IMR-90 (cell line): Measurements from ENCODE around the gene UST. TPM values are rescaled to one million over a fixed set of nuclear protein-coding genes. Genes with fewer than 3 reads are reported as not detected.

ENCODE experiments used
- ATAC-seq: fragments of 200-7000 bp; cut with Tn5 transposase; 2 replicates; pipeline ENCODE4 v1.9.1; 2020; ENCODE audit warnings: low read depth, mild to moderate bottlenecking, moderate library complexity
- BruUV-seq: library from RNA; stranded (reverse); fragments of 400-500 nt; replicated peaks from 2 replicates; lab custom pipeline; 2021; lab: Mats Ljungman, UMichigan
- CTCF ChIA-PET: fragments of 300-600 bp; formaldehyde crosslinking; extraction: SDS; loops from one replicate; lab custom pipeline; 2021; ENCODE audit warnings: antibody characterized with exemption; lab: Yijun Ruan, JAX
- POLR2A ChIA-PET: fragments of 300-600 bp; sonication (Branson Sonifier 250); formaldehyde crosslinking; loops from one replicate; lab custom pipeline; 2022; ENCODE audit warnings: antibody characterized with exemption; ENCODE audit not compliant: unreplicated experiment; lab: Charles Lee
- DNase-seq: peaks from one replicate; pipeline ENCODE4 v3.0.0; 2013
- H2AFZ ChIP-seq: replicated peaks from 2 replicates; pipeline ENCODE3; 2013; ENCODE audit warnings: low read length, mild to moderate bottlenecking; ENCODE audit not compliant: poor library complexity
- H2AK5ac ChIP-seq: 2 replicates; pipeline ENCODE4 v1.6.1; 2013; ENCODE audit warnings: low read depth, low read length, inconsistent platforms
- H2AK9ac ChIP-seq: replicated peaks from 2 replicates; pipeline ENCODE3; 2013; ENCODE audit warnings: mild to moderate bottlenecking, low read depth, low read length, moderate library complexity; ENCODE audit not compliant: poor library complexity
- H2BK120ac ChIP-seq: 2 replicates; pipeline ENCODE4 v1.6.1; 2013; ENCODE audit warnings: low read depth, low read length, inconsistent platforms
- H2BK15ac ChIP-seq: 3 replicates; pipeline ENCODE4 v1.6.1; 2013; ENCODE audit warnings: low read depth, low read length, inconsistent platforms
- H2BK20ac ChIP-seq: 2 replicates; pipeline ENCODE4 v1.6.1; 2013; ENCODE audit warnings: low read depth, mild to moderate bottlenecking, inconsistent platforms, low read length, moderate library complexity
- H2BK5ac ChIP-seq: 2 replicates; pipeline ENCODE4 v1.6.1; 2013; ENCODE audit warnings: mild to moderate bottlenecking, low read depth, low read length, inconsistent platforms; ENCODE audit not compliant: poor library complexity, severe bottlenecking
- H3K14ac ChIP-seq: replicated peaks from 2 replicates; pipeline ENCODE4 v1.6.1; 2013; ENCODE audit warnings: low read depth, low read length, inconsistent platforms
- H3K18ac ChIP-seq: 2 replicates; pipeline ENCODE4 v1.6.1; 2013; ENCODE audit warnings: low read depth, low read length, control low read depth
- H3K23ac ChIP-seq: 2 replicates; pipeline ENCODE4 v1.6.1; 2013; ENCODE audit warnings: low read depth, low read length, inconsistent platforms
- H3K27ac ChIP-seq: 2 replicates; pipeline ENCODE4 v1.5.1; 2013; ENCODE audit warnings: mild to moderate bottlenecking, control low read depth, low read length; ENCODE audit not compliant: insufficient read depth
- H3K27me3 ChIP-seq: 2 replicates; pipeline ENCODE4 v1.6.1; 2013; ENCODE audit warnings: low read length; ENCODE audit not compliant: control insufficient read depth, insufficient read depth
- H3K36me3 ChIP-seq: 2 replicates; pipeline ENCODE4 v1.6.1; 2013; ENCODE audit warnings: low read length, mixed read lengths; ENCODE audit not compliant: control insufficient read depth, insufficient read depth
- H3K4ac ChIP-seq: 2 replicates; pipeline ENCODE4 v1.6.1; 2013; ENCODE audit warnings: low read depth, low read length, inconsistent platforms
- H3K4me1 ChIP-seq: 2 replicates; pipeline ENCODE4 v1.6.1; 2013; ENCODE audit warnings: low read length, mixed read lengths; ENCODE audit not compliant: control insufficient read depth, insufficient read depth
- H3K4me2 ChIP-seq: 2 replicates; pipeline ENCODE4 v1.6.1; 2013; ENCODE audit warnings: low read depth, mild to moderate bottlenecking, control low read depth, low read length, moderate library complexity
- H3K4me3 ChIP-seq: 2 replicates; pipeline ENCODE4 v1.5.1; 2013; ENCODE audit warnings: low read depth, mild to moderate bottlenecking, control low read depth, low read length, moderate library complexity; ENCODE audit not compliant: insufficient read depth
- H3K56ac ChIP-seq: 2 replicates; pipeline ENCODE4 v1.6.1; 2013; ENCODE audit warnings: low read length, inconsistent platforms; ENCODE audit not compliant: insufficient read depth; ENCODE audit errors: extremely low read depth
- H3K79me1 ChIP-seq, 2 experiments: 2 replicates each; pipeline ENCODE4 v1.6.1; 2013; ENCODE audit warnings: low read length in 2 of 2, inconsistent platforms in 1 of 2, low read depth in 1 of 2
- H3K9ac ChIP-seq: 2 replicates; pipeline ENCODE4 v1.6.1; 2013; ENCODE audit warnings: low read depth, low read length, control low read depth
- H3K9me1 ChIP-seq: 2 replicates; pipeline ENCODE4 v1.6.1; 2013; ENCODE audit warnings: low read length, inconsistent platforms; ENCODE audit not compliant: insufficient read depth
- H3K9me3 ChIP-seq: 2 replicates; pipeline ENCODE4 v1.6.1; 2013; ENCODE audit warnings: low read length; ENCODE audit not compliant: control insufficient read depth, insufficient read depth
- H4K20me1 ChIP-seq: 2 replicates; pipeline ENCODE4 v1.6.1; 2013; ENCODE audit warnings: low read length, inconsistent platforms; ENCODE audit not compliant: insufficient read depth
- H4K5ac ChIP-seq: 2 replicates; pipeline ENCODE4 v1.6.1; 2013; ENCODE audit warnings: mild to moderate bottlenecking, low read depth, low read length, control low read depth
- H4K8ac ChIP-seq, 2 experiments: 2 replicates each; pipeline ENCODE4 v1.6.1; 2013; ENCODE audit warnings: low read depth in 2 of 2, low read length in 2 of 2, control low read depth in 1 of 2, inconsistent platforms in 1 of 2
- H4K91ac ChIP-seq: 2 replicates; pipeline ENCODE4 v1.6.1; 2013; ENCODE audit warnings: low read depth, low read length, inconsistent platforms; ENCODE audit not compliant: insufficient read depth
- MAZ ChIP-seq: IDR thresholded peaks from 2 replicates; pipeline ENCODE4 v1.6.1; 2012; ENCODE audit warnings: low read depth, mild to moderate bottlenecking, low read length, improper control_type of control experiment, moderate library complexity, borderline replicate concordance
- RFX5 ChIP-seq: IDR thresholded peaks from 2 replicates; pipeline ENCODE4 v1.8.0; 2012; ENCODE audit warnings: low read depth, mild to moderate bottlenecking, low read length, moderate library complexity
- SMC3 ChIP-seq: fragments of 150-350 bp; IDR thresholded peaks from 2 replicates; pipeline ENCODE4 v1.6.1; 2016; ENCODE audit warnings: low read depth, mild to moderate bottlenecking, antibody characterized with exemption, low read length, moderate library complexity
- dilution Hi-C: fragments of 300-500 bp; cut with HindIII; formaldehyde crosslinking; loops from one replicate; pipeline ENCODE4 v1.14.3; 2018; ENCODE audit warnings: low sequenced_read_pairs; ENCODE audit not compliant: unreplicated experiment
- in situ Hi-C: fragments of 300-500 bp; cut with MboI; formaldehyde crosslinking; loops from 3 replicates; pipeline ENCODE4 v1.14.3; 2019; ENCODE audit warnings: low sequenced_read_pairs, inconsistent platforms, mixed read lengths
- intact Hi-C: fragments of 100-400 bp; cut with micrococcal nuclease; formaldehyde crosslinking; loops from 2 replicates; pipeline ENCODE4 v1.10.0; 2022
- polyA plus RNA-seq, 3 experiments: library from polyadenylated mRNA; depleted of rRNA; stranded (reverse); fragments of >200 nt; gene quantifications; 2 replicates each; pipeline ENCODE4 v1.2.3, GENCODE V29; 2012; ENCODE audit warnings: low replicate concordance in 1 of 3
- total RNA-seq: library from RNA; depleted of rRNA; stranded (reverse); fragments of >200 nt; gene quantifications from 2 replicates; pipeline ENCODE4 v1.2.3, GENCODE V29; 2012
- TF ChIP-seq, protein P1 (sequence below): conservative IDR thresholded peaks from 2 replicates; pipeline ENCODE4 v1.5.1; 2012; ENCODE audit warnings: mild to moderate bottlenecking, low read depth, low read length, improper control_type of control experiment

Gene UST
- total and polyA plus RNA-seq, 2 of the 4 experiments (the other 2 are of a cell fraction): 7.7 to 13.8 TPM

DNA sequence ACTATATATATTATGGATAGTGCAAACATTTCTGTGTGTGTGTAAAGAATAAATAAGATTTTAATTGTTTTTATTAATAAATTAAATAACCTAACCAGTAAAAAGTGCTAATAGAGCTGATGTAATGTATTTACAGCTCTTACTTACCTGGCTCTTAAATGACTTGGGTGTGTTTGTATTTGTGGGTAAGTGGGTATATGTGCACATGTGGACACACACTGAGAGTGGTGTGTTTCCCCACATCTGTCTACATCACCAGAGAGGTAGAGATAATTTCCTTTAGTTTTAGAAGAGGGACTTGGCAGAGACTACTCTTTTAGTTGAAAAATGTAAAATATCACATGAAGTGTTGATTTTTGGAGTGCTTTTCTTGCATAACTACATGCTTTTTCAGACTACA lies 76.0 kb downstream of the UST start:
- H3K9me3 ChIP-seq: no peaks in the 10 kb centered on the region
- H4K8ac ChIP-seq: no peak overlapping the region
- H3K27ac ChIP-seq: no peak overlapping the region
- no peak overlapping the region for H2BK5ac ChIP-seq
- no peak overlapping the region for H2AK5ac ChIP-seq
- BruUV-seq: no TSS peak
- dilution Hi-C loops: no loop called here
- H4K91ac ChIP-seq: no peak overlapping the region
- no peak overlapping the region for H2BK120ac ChIP-seq
- H2AFZ ChIP-seq: no peak overlapping the region
- ChIA-PET CTCF (no interaction called here), POLR2A (no interaction called here)
- H3K36me3 ChIP-seq: no peaks in the 10 kb centered on the region
- no peaks in the 10 kb centered on the region for H3K4me1 ChIP-seq
- in situ Hi-C loops: no loop called here
- intact Hi-C loops: no loop called here
- no peak overlapping the region for H3K9ac ChIP-seq
- H3K18ac ChIP-seq: no peak overlapping the region
- H3K56ac ChIP-seq: no peak overlapping the region
- H3K4me2 ChIP-seq: no peak overlapping the region
- H3K4me3 ChIP-seq: no peak overlapping the region
- no peaks in the 10 kb centered on the region for H3K27me3 ChIP-seq
- no peak overlapping the region for H2AK9ac ChIP-seq
- ATAC-seq: no peak
- peaks cover 3% of the 10 kb centered on the region; the same call in 1 of the 2 replicates for H4K20me1 ChIP-seq
- H3K79me1 ChIP-seq: peaks cover 16 to 21% of the 10 kb centered on the region in 2 experiments; a peak in 3 of 4 replicates
- no peak overlapping the region for H3K14ac ChIP-seq
- H2BK20ac ChIP-seq: no peak overlapping the region
- no peaks in the 10 kb centered on the region; the same call in 1 of the 2 replicates for H3K9me1 ChIP-seq
- no peak overlapping the region for H3K4ac ChIP-seq
- H2BK15ac ChIP-seq: no peak overlapping the region
- no peak overlapping the region for H3K23ac ChIP-seq
- H4K5ac ChIP-seq: no peak overlapping the region
- DNase-seq: no peak
- no peak for TF ChIP-seq RFX5
- no peak for TF ChIP-seq MAZ
- no peak for TF ChIP-seq SMC3
- TF ChIP-seq, protein P1, sequence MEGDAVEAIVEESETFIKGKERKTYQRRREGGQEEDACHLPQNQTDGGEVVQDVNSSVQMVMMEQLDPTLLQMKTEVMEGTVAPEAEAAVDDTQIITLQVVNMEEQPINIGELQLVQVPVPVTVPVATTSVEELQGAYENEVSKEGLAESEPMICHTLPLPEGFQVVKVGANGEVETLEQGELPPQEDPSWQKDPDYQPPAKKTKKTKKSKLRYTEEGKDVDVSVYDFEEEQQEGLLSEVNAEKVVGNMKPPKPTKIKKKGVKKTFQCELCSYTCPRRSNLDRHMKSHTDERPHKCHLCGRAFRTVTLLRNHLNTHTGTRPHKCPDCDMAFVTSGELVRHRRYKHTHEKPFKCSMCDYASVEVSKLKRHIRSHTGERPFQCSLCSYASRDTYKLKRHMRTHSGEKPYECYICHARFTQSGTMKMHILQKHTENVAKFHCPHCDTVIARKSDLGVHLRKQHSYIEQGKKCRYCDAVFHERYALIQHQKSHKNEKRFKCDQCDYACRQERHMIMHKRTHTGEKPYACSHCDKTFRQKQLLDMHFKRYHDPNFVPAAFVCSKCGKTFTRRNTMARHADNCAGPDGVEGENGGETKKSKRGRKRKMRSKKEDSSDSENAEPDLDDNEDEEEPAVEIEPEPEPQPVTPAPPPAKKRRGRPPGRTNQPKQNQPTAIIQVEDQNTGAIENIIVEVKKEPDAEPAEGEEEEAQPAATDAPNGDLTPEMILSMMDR: no peak
